Glomerular endothelial cell (primary cell): ENCODE measurements around the gene SPINK1. TPM values are rescaled to one million over a fixed set of nuclear protein-coding genes. Genes with fewer than 3 reads are reported as not detected.
"Not testable (repeated sequence)": the region's sequence is repeated elsewhere in the genome, so short reads cannot be mapped to it uniquely, and the experiment has no call there.

Experiments
- DNase-seq: peaks from one replicate; pipeline ENCODE4 v3.0.0-alpha.2; 2011; ENCODE audit warnings: low read depth, low spot score; ENCODE audit errors: extremely low read depth
- total RNA-seq: library from RNA; depleted of rRNA; stranded (reverse); fragments of >200 nt; gene quantifications from 2 replicates; pipeline ENCODE4 v1.2.3, GENCODE V29; 2015

SPINK1 gene
- total RNA-seq, 1 donor from 2014 or later, result not detected

GRCh38 chr5:147809830-147810666 lies 21.4 kb downstream of the SPINK1 start:
- DNase-seq, result no peak

GRCh38 chr5:147805030-147805454 lies 26.4 kb downstream of the SPINK1 start:
- no peak for DNase-seq

- DNase-seq, result no peak
These were observed 27.1 kb downstream of the SPINK1 start for GRCh38 chr5:147804334-147804733.

GRCh38 chr5:147803926-147804325 lies 27.5 kb downstream of the SPINK1 start:
- no peak for DNase-seq

- DNase-seq, result not testable (repeated sequence)
These were observed 28.3 kb downstream of the SPINK1 start for GRCh38 chr5:147803161-147803560.

- DNase-seq, result no peak
These were observed 30.0 kb downstream of the SPINK1 start for GRCh38 chr5:147801461-147801860.

GRCh38 chr5:147800491-147800890 lies 31.0 kb downstream of the SPINK1 start:
- DNase-seq, result no peak

GRCh38 chr5:147796556-147797308 lies 34.7 kb downstream of the SPINK1 start:
- no peak for DNase-seq

GRCh38 chr5:147791181-147791580 lies 40.3 kb downstream of the SPINK1 start:
- no peak for DNase-seq

- DNase-seq, result no peak
These were observed 41.7 kb downstream of the SPINK1 start for GRCh38 chr5:147789820-147790219.

- no peak for DNase-seq
These were observed 43.4 kb downstream of the SPINK1 start for GRCh38 chr5:147788023-147788422.

GRCh38 chr5:147786142-147786541 lies 45.3 kb downstream of the SPINK1 start:
- no peak for DNase-seq

- no peak for DNase-seq
These were observed 47.1 kb downstream of the SPINK1 start for GRCh38 chr5:147784146-147784987.

GRCh38 chr5:147782110-147783028 lies 49.1 kb downstream of the SPINK1 start, which contains the start of gene JAKMIP2:
JAKMIP2 (minus strand) TSS chr5:147782728; CDS start chr5:147671806, 110,922 bp downstream.
- DNase-seq, result no peak

- no peak for DNase-seq
These were observed 50.4 kb downstream of the SPINK1 start for GRCh38 chr5:147780924-147781573.

GRCh38 chr5:147779694-147780093 lies 51.8 kb downstream of the SPINK1 start:
- no peak for DNase-seq

GRCh38 chr5:147776989-147777388 lies 54.5 kb downstream of the SPINK1 start:
- no peak for DNase-seq
